ENCODE results near the gene XRCC6. TPM values are rescaled to one million over a fixed set of nuclear protein-coding genes. Genes with fewer than 3 reads are reported as not detected.

Gene XRCC6
- total RNA-seq, 4 donors from 2014 or later = 119 to 151 (median 127) TPM

- Histone ChIP-seq H3K36me3 (peaks cover 0 to 55% (median 0%) of the 10 kb centered on the region in 3 donors), H3K27ac (no peak overlapping the region), H3K4me3 (no peak overlapping the region), H3K9me3 (no peaks in the 10 kb centered on the region), H3K27me3 (no peaks in the 10 kb centered on the region), H3K4me1 (no peaks in the 10 kb centered on the region)
- DNase-seq = no peak
- TF ChIP-seq POLR2A (IDR thresholded peaks at IDR 0.05) (no peak), CTCF (IDR thresholded peaks at IDR 0.05) (no peak)
Measured at GRCh38 chr22:41600976-41601375, 20.1 kb upstream of the XRCC6 start.

- peaks cover 0 to 66% (median 0%) of the 10 kb centered on the region in 3 donors for H3K36me3 ChIP-seq
- H3K4me3 ChIP-seq = no peak overlapping the region
- peak in 2 of 3 donors; percentile 27 to 52 for DNase-seq
- no peaks in the 10 kb centered on the region for H3K4me1 ChIP-seq
- H3K27ac ChIP-seq = no peak overlapping the region
- TF ChIP-seq POLR2A (IDR thresholded peaks at IDR 0.05) = no peak
- TF ChIP-seq CTCF (IDR thresholded peaks at IDR 0.05) = no peak
- no peaks in the 10 kb centered on the region for H3K27me3 ChIP-seq
- no peaks in the 10 kb centered on the region for H3K9me3 ChIP-seq
Measured at GRCh38 chr22:41603873-41604332, 17.2 kb upstream of the XRCC6 start.

GRCh38 chr22:41608386-41608785 lies 12.7 kb upstream of the XRCC6 start:
- TF ChIP-seq POLR2A (IDR thresholded peaks at IDR 0.05) (no peak), CTCF (IDR thresholded peaks at IDR 0.05) (no peak)
- no peak for DNase-seq
- no peaks in the 10 kb centered on the region for H3K9me3 ChIP-seq
- peaks cover 0 to 30% (median 0%) of the 10 kb centered on the region in 3 donors for H3K36me3 ChIP-seq
- H3K27me3 ChIP-seq = no peaks in the 10 kb centered on the region
- no peak overlapping the region for H3K4me3 ChIP-seq
- no peaks in the 10 kb centered on the region for H3K4me1 ChIP-seq
- H3K27ac ChIP-seq = no peak overlapping the region

- TF ChIP-seq POLR2A (IDR thresholded peaks at IDR 0.05) (no peak), CTCF (IDR thresholded peaks at IDR 0.05) (no peak)
- Histone ChIP-seq H3K4me1 (no peaks in the 10 kb centered on the region), H3K27ac (no peak overlapping the region), H3K36me3 (no peaks in the 10 kb centered on the region), H3K4me3 (no peak overlapping the region), H3K9me3 (no peaks in the 10 kb centered on the region), H3K27me3 (no peaks in the 10 kb centered on the region)
- DNase-seq = no peak
Measured at GRCh38 chr22:41612603-41613306, 8.3 kb upstream of the XRCC6 start.

- Histone ChIP-seq H3K4me1 (no peaks in the 10 kb centered on the region), H3K9me3 (no peaks in the 10 kb centered on the region), H3K27ac (no peak overlapping the region), H3K27me3 (no peaks in the 10 kb centered on the region), H3K36me3 (no peaks in the 10 kb centered on the region), H3K4me3 (no peak overlapping the region)
- no peak for DNase-seq
- TF ChIP-seq CTCF (IDR thresholded peaks at IDR 0.05) (no peak), POLR2A (IDR thresholded peaks at IDR 0.05) (no peak)
Measured at GRCh38 chr22:41613456-41613855, 7.6 kb upstream of the XRCC6 start.

Data from Peyer's patch (tissue), 4 donors.